ENCODE measurements around the gene JPH4. TPM values are rescaled to one million over a fixed set of nuclear protein-coding genes. Genes with fewer than 3 reads are reported as not detected.
A peak's percentile ranks its signal among the peaks of the same experiment; 100 is the strongest.

Gene JPH4
- polyA plus RNA-seq, 3 donors: 2.2 to 4.1 (median 3.7) TPM

- Histone ChIP-seq H4K20me1 (ENCODE audit: insufficient read depth, low read length) (no peaks in the 10 kb centered on the region), H3K4me1 (ENCODE audit: control insufficient read depth in 1 of 2, insufficient read depth in 2 of 2, low read length in 2 of 2) (peaks cover 2 to 11% of the 10 kb centered on the region in 2 donors), H3K79me2 (ENCODE audit: insufficient read depth, low read length) (no peaks in the 10 kb centered on the region), H3K4me3 (replicated peaks in 1 of 3; ENCODE audit: low read depth in 2 of 3, low read length in 3 of 3) (no peak overlapping the region), H3K36me3 (replicated peaks in 1 of 2; ENCODE audit: control insufficient read depth in 1 of 2, insufficient read depth in 2 of 2, low read length in 2 of 2) (no peaks in the 10 kb centered on the region), H3K9ac (ENCODE audit: insufficient read depth, low read length, poor library complexity, severe bottlenecking) (no peak overlapping the region), H3K4me2 (replicated peaks; ENCODE audit: extremely low read depth, low read length, poor library complexity, severe bottlenecking) (no peak overlapping the region), H3K27me3 (ENCODE audit: control insufficient read depth in 2 of 2, insufficient read depth in 2 of 2, low read length in 2 of 2) (no peaks in the 10 kb centered on the region), H3K27ac (ENCODE audit: low read depth in 1 of 2, low read length in 2 of 2) (no peak overlapping the region), H2AFZ (ENCODE audit: insufficient read depth, low read depth, low read length, poor library complexity, severe bottlenecking) (no peak overlapping the region), H3K9me3 (replicated peaks in 1 of 2; ENCODE audit: control insufficient read depth in 1 of 2, insufficient read depth in 1 of 2, low read length in 2 of 2) (no peaks in the 10 kb centered on the region)
- H3K9me3 Mint-ChIP-seq: peaks cover 0 to 1% (median 0%) of the 10 kb centered on the region in 7 donors
- no CpG with 5 or more reads among the region's 1 CpG for WGBS (ENCODE audit: insufficient coverage)
- no peaks in the 10 kb centered on the region for H3K36me3 Mint-ChIP-seq
- DNase-seq: no peak
- peaks cover 0 to 6% (median 2%) of the 10 kb centered on the region in 3 donors for H3K27me3 Mint-ChIP-seq (ENCODE audit: low read depth in 3 of 3)
- H3K27ac Mint-ChIP-seq: no peak overlapping the region
- H3K4me1 Mint-ChIP-seq: peaks cover 8% of the 10 kb centered on the region
- H3K4me3 Mint-ChIP-seq: no peak overlapping the region
- no peak for TF ChIP-seq CTCF (IDR thresholded peaks at IDR 0.05)
- intact Hi-C loops (cut with micrococcal nuclease): no loop called here
Measured at GRCh38 chr14:23617539-23617938, 38.9 kb upstream of the JPH4 start.

DNA sequence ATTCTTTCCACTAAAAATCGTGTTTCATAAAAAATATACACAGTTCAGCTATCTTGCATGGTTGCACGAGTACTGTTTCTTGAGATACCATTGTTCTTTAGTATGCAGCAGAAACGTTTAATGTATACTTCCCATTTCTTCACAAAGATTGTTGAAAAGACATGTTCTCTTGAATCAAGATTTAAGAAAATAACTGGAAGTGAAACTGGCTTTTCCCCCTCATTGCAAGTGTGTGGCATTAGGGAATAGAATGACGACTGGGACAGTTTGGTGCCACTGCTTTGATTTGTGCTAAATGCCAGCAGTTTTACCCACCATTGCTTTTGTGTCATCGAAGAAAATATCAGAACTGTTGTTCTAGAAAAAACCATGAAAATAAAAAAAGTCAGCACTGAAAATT lies 37.3 kb upstream of the JPH4 start:
- Histone ChIP-seq H3K9ac (ENCODE audit: insufficient read depth, low read length, poor library complexity, severe bottlenecking) (no peak overlapping the region), H2AFZ (ENCODE audit: insufficient read depth, low read depth, low read length, poor library complexity, severe bottlenecking) (no peak overlapping the region), H4K20me1 (ENCODE audit: insufficient read depth, low read length) (no peaks in the 10 kb centered on the region), H3K36me3 (replicated peaks in 1 of 2; ENCODE audit: control insufficient read depth in 1 of 2, insufficient read depth in 2 of 2, low read length in 2 of 2) (no peaks in the 10 kb centered on the region), H3K4me2 (replicated peaks; ENCODE audit: extremely low read depth, low read length, poor library complexity, severe bottlenecking) (no peak overlapping the region), H3K4me1 (ENCODE audit: control insufficient read depth in 1 of 2, insufficient read depth in 2 of 2, low read length in 2 of 2) (peaks cover 2 to 11% of the 10 kb centered on the region in 2 donors), H3K27me3 (ENCODE audit: control insufficient read depth in 2 of 2, insufficient read depth in 2 of 2, low read length in 2 of 2) (no peaks in the 10 kb centered on the region), H3K27ac (ENCODE audit: low read depth in 1 of 2, low read length in 2 of 2) (no peak overlapping the region), H3K9me3 (replicated peaks in 1 of 2; ENCODE audit: control insufficient read depth in 1 of 2, insufficient read depth in 1 of 2, low read length in 2 of 2) (no peaks in the 10 kb centered on the region), H3K79me2 (ENCODE audit: insufficient read depth, low read length) (no peaks in the 10 kb centered on the region), H3K4me3 (replicated peaks in 1 of 3; ENCODE audit: low read depth in 2 of 3, low read length in 3 of 3) (no peak overlapping the region)
- peak; percentile 6 to 45 (median 29) for DNase-seq
- 0% methylated on average over 1 of the region's 5 CpGs for WGBS (ENCODE audit: insufficient coverage)
- Mint-ChIP-seq H3K27me3 (ENCODE audit: low read depth in 3 of 3) (peaks cover 0 to 6% (median 0%) of the 10 kb centered on the region in 3 donors), H3K4me1 (peaks cover 10% of the 10 kb centered on the region), H3K36me3 (no peaks in the 10 kb centered on the region), H3K27ac (no peak overlapping the region), H3K4me3 (no peak overlapping the region), H3K9me3 (no peaks in the 10 kb centered on the region)
- intact Hi-C loops (cut with micrococcal nuclease): no loop called here
- TF ChIP-seq CTCF (IDR thresholded peaks at IDR 0.05): no peak

All from CD14-positive monocyte (primary cell).